Epithelial cell of esophagus (primary cell): ENCODE results near the gene CEP128.

ENCODE experiments used
- DNase-seq: peaks from one replicate; pipeline ENCODE4 v3.0.0; 2010; ENCODE audit warnings: low read depth
- H3K4me3 ChIP-seq: 2 replicates; pipeline ENCODE4 v1.5.1; 2011; ENCODE audit warnings: mild to moderate bottlenecking, low read length, control low read depth
- CTCF ChIP-seq: IDR thresholded peaks from 2 replicates; pipeline ENCODE4 v1.5.1; 2011; ENCODE audit warnings: low read depth, mild to moderate bottlenecking, low read length, control low read depth, inconsistent platforms; ENCODE audit not compliant: insufficient read depth; ENCODE audit errors: missing control alignments

CEP128 gene

GRCh38 chr14:80700601-80701000 is 240.9 kb downstream of the CEP128 start:
- TF ChIP-seq CTCF: no peak
- no peak for DNase-seq
- no peak overlapping the region for H3K4me3 ChIP-seq

- no peak for TF ChIP-seq CTCF
- no peak overlapping the region for H3K4me3 ChIP-seq
These were observed 241.7 kb downstream of the CEP128 start for GRCh38 chr14:80699861-80700260.

GRCh38 chr14:80698974-80699373 is 242.6 kb downstream of the CEP128 start:
- no peak for TF ChIP-seq CTCF
- H3K4me3 ChIP-seq: no peak overlapping the region
- DNase-seq: no peak

More at GRCh38 chr14:80699861-80700260, 241.7 kb downstream of the CEP128 start:
- no peak for DNase-seq

GRCh38 chr14:80695869-80696268 is 245.7 kb downstream of the CEP128 start:
- no peak for TF ChIP-seq CTCF

GRCh38 chr14:80692903-80693302 is 248.6 kb downstream of the CEP128 start:
- TF ChIP-seq CTCF: no peak
- H3K4me3 ChIP-seq: no peak overlapping the region
- DNase-seq: no peak

More at GRCh38 chr14:80695869-80696268, 245.7 kb downstream of the CEP128 start:
- DNase-seq: no peak
- no peak overlapping the region for H3K4me3 ChIP-seq

- peak; percentile 40 for DNase-seq
- no peak for TF ChIP-seq CTCF
- H3K4me3 ChIP-seq: no peak overlapping the region
These were observed 259.9 kb downstream of the CEP128 start for GRCh38 chr14:80681651-80682050.

GRCh38 chr14:80679273-80679672 is 262.3 kb downstream of the CEP128 start:
- no peak for TF ChIP-seq CTCF
- no peak for DNase-seq
- no peak overlapping the region for H3K4me3 ChIP-seq
